NCI-H1105 treated with DMSO at 0.1 percent for 48 hours (cell line): Measurements from ENCODE around the gene TMEM266.

Experiments
- DNase-seq: peaks from one replicate; lab custom pipeline; 2025; lab: John Stamatoyannopoulos, UW

Gene TMEM266

GRCh38 chr15:76185716-76186115, 125.9 kb downstream of the TMEM266 start:
- peak; percentile 20 for DNase-seq

GRCh38 chr15:76187163-76187562, 127.4 kb downstream of the TMEM266 start:
- DNase-seq = no peak

GRCh38 chr15:76189106-76189505, 129.3 kb downstream of the TMEM266 start:
- DNase-seq = no peak

- DNase-seq = no peak
These were observed 130.3 kb downstream of the TMEM266 start for GRCh38 chr15:76190070-76190564.

DNA sequence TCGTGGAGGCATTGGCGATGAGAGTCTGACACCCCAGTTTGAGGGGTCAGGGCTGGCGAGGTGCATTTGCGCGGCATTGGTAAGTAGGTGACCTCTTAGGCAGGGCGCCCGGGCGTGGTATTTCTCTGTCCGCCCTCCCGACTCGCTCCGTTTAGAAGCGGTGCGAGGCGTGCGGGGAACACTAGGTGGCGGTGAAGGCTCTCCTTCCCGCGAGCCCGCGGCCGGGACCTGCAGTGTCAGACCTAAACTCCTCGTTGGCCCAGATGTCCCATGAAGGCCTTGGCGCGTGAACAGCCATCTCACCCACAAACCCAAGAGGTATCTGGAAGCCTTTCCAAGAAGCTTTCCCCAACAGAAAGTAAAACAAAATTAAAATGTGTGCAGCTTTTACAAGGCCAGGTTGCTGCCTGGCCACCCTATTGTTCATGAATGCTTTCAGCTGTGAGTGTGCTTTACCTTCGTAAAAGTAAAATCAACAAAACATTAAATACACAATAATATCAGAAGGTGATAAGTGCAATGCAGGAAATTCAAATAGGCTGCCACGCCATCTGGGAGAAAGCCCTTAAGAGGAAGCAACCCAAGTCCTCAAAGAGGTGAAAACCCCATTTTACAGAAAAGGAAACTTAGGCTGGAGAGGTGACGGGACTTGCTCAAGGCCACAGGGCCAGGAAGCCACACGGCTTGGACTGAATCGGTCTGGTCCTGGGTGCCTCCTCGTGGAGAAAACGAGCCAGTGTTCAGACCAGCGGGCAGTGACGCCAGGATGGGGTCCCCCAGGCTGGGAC, 131.2 kb downstream of the TMEM266 start:
- peak; percentile 40 for DNase-seq

- DNase-seq = no peak
These were observed 131.9 kb downstream of the TMEM266 start for GRCh38 chr15:76191539-76192244.

DNA sequence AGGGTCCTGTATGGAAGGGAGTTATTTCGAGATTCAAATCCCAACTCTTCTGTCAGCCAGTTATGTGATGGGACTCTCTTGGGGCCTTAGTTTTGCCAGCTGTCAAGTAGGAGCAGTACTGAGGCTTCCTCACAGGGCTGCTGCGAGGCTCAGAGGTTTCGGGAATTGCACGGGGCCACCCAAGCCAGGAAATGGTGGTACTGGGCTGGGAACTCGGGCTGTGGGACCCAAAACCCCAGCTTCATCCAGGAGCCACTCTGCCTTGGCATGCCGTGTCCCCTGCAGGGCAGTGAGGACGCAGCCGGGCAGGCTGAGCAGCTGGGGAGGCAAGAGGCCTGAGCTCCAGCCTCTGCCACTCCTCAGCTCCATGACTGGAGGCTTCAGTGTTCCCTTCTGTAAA, 132.9 kb downstream of the TMEM266 start:
- no peak for DNase-seq

- no peak for DNase-seq
These were observed 134.1 kb downstream of the TMEM266 start for GRCh38 chr15:76193934-76194333.

DNA sequence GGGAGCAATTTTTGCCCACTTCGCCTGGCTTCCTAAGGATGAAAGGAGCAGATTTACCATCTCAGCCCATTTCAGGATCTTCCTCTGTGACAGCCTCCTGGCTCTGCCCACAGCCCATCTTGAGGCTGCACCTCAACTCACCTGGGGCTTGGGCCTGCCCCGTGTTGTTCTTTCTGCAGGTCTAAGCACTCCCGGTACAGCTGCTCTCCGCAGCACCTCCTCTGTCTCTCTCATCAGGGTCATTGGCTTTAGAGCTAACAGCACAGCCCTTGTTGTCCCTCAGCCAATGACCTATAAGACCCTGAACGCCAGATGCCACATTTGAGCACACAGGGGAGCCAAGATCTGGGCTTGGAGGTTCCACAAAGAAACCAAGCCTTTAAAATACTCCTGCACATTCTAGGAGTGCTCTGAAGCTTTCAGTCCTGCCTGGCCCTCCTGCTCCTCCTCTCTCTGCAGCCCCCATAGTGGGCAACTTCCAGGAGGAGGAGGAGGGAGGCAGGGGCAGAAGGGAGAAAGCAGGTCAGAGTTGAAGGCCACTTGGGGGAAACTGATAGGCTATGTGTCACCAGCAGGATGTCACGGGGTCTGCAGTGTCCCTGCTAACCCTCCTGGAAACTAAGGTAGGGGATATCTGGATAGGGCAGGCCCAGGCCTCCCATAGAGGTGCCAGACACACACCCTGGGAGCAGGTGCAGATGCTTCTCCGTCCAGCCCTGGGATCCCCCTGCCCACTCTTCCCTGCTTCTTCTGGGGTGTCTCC, 135.9 kb downstream of the TMEM266 start:
- no peak for DNase-seq

GRCh38 chr15:76196269-76197231, 136.8 kb downstream of the TMEM266 start:
- no peak for DNase-seq

- no peak for DNase-seq
These were observed 138.1 kb downstream of the TMEM266 start for GRCh38 chr15:76197703-76198455.

- no peak for DNase-seq
These were observed 138.8 kb downstream of the TMEM266 start for GRCh38 chr15:76198456-76199105.

DNA sequence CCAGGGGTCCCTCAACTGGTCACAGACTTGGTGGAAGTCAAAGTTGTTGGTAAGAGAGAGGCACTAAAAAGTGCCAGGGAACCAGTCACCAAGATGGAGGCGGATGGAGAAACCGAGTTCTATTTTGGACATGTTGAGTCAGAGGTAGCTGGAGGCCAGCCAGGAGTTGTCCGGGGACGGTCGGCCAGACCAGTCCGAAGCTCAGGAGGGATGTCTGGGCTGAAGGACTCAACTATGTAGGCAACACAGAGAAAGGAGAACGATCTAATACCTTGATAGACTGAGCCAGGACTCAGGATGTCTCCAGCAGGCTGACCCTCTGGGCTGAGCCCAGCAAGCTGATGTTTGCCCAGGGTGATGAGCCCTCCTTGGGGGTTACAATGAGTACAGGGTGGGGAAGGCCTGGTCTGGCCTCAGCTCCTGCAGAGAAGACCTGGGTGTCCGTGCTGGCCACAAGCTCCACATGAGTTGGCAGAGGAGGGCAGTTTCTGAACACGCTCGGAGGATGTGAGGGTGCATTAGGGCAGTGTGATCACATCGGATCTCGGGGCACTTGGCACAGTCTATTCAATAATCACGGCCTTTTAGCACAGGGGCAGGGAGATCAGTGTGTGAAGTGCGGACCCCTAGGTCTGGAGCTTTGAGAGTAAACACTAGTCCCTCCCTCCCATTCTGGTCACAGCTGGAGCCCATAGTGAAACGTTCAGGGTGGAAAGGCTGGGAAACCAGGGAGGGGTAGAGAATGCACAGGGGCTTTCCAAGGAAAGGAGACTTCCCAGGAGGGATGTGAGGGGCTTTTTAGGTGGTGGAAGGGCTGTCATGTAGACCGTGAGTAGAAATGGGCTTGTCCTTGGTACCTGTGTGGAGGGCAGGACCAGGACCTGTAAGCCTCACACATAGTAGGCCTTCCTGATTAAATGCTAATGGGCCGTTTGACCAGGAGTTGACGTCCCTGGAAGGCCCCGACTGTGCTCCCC, 139.6 kb downstream of the TMEM266 start:
- no peak for DNase-seq

- DNase-seq = no peak
These were observed 140.3 kb downstream of the TMEM266 start for GRCh38 chr15:76200083-76200465.

DNA sequence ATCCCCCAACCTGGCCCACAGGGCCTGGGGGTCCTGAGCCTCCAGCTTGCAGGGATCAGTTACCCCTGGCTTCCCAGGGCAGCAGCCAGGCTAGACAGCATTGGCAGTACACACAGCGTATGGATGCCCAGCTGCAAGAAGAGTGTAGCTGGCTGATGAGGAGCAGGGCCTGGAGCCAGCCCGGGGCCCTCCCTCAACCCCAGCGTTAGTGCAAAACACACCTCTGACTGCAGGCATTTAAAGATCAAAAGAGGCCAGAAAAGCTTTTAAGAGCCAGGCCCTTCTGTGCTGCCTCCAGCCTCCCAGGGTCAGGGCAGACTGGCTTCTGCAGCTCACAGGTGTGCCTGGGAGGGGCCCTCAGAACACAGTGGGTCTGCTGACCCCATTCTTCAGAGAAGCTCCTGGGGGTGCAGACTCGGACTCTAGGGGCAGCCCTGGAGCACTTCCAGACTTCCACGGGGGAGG, 140.9 kb downstream of the TMEM266 start:
- DNase-seq = no peak

GRCh38 chr15:76201536-76202255, 141.9 kb downstream of the TMEM266 start:
- no peak for DNase-seq

GRCh38 chr15:76203346-76204108, 143.7 kb downstream of the TMEM266 start:
- DNase-seq = no peak
